SU-DHL-6 (cell line): ENCODE measurements around the gene STEAP3.

ENCODE experiments used
- H2AFZ ChIP-seq: fragments of 200-600 bp; sonication (generic); 2 replicates; pipeline ENCODE4 v1.6.1; 2014; ENCODE audit warnings: low read depth, mild to moderate bottlenecking, moderate library complexity, mixed read lengths, antibody characterized with exemption, low read length; ENCODE audit not compliant: severe bottlenecking
- H3F3A ChIP-seq: fragments of 200-600 bp; shearing (Covaris generic); 2 replicates; pipeline ENCODE4 v1.6.0; 2016; ENCODE audit warnings: antibody characterized with exemption, mild to moderate bottlenecking; ENCODE audit not compliant: insufficient read depth
- H3K27ac ChIP-seq: fragments of 200-600 bp; sonication (generic); 2 replicates; pipeline ENCODE4 v1.5.1; 2016; ENCODE audit warnings: low read depth, mild to moderate bottlenecking, low read length, moderate library complexity, mixed read lengths
- H3K27me3 ChIP-seq: fragments of 200-600 bp; sonication (generic), shearing (Covaris generic); 2 replicates; pipeline ENCODE4 v1.6.0; 2014; ENCODE audit warnings: mild to moderate bottlenecking, low read length
- H3K36me3 ChIP-seq: fragments of 200-600 bp; sonication (generic); 2 replicates; pipeline ENCODE4 v1.6.1; 2014; ENCODE audit warnings: mild to moderate bottlenecking, low read length, mixed read lengths
- H3K4me2 ChIP-seq: fragments of 300-600, 200-600 bp; shearing (Covaris generic), sonication (generic); 2 replicates; pipeline ENCODE4 v1.6.0; 2014; ENCODE audit warnings: low read length, low read depth, mild to moderate bottlenecking; ENCODE audit not compliant: poor library complexity, severe bottlenecking
- H3K4me3 ChIP-seq: fragments of 200-600 bp; sonication (generic); 2 replicates; pipeline ENCODE4 v1.5.1; 2014; ENCODE audit warnings: antibody characterized with exemption, low read length, mild to moderate bottlenecking, mixed read lengths; ENCODE audit not compliant: insufficient read depth, poor library complexity, severe bottlenecking
- H3K79me2 ChIP-seq: fragments of 200-600 bp; sonication (generic); 2 replicates; pipeline ENCODE4 v1.6.1; 2014; ENCODE audit warnings: mild to moderate bottlenecking, low read length, moderate library complexity; ENCODE audit not compliant: insufficient read depth
- H3K9ac ChIP-seq: fragments of 200-600 bp; sonication (generic); 2 replicates; pipeline ENCODE4 v1.7.0; 2014; ENCODE audit warnings: mild to moderate bottlenecking, low read length
- H3K9me2 ChIP-seq: fragments of 200-600 bp; sonication (generic); replicated peaks from 2 replicates; pipeline ENCODE4 v1.6.1; 2014; ENCODE audit warnings: low read length; ENCODE audit not compliant: insufficient read depth
- H3K9me3 ChIP-seq: fragments of 200-600 bp; sonication (generic); 2 replicates; pipeline ENCODE4 v1.6.1; 2014; ENCODE audit warnings: low read length, mixed read lengths; ENCODE audit not compliant: insufficient read depth
- H4K20me1 ChIP-seq: fragments of 200-600 bp; sonication (generic); 2 replicates; pipeline ENCODE4 v1.6.1; 2014; ENCODE audit warnings: low read depth, mild to moderate bottlenecking, antibody characterized with exemption, low read length, moderate library complexity, mixed read lengths
- EZH2phosphoT487 ChIP-seq: fragments of 200-600 bp; sonication (generic), shearing (Covaris generic); conservative IDR thresholded peaks from 2 replicates; pipeline ENCODE4 v1.6.1; 2018; ENCODE audit warnings: mild to moderate bottlenecking, antibody characterized with exemption, low read length, moderate library complexity, mixed read lengths
- TF ChIP-seq, protein P1 (sequence below): fragments of 200-600 bp; sonication (generic); IDR thresholded peaks from one replicate; pipeline ENCODE4 v1.5.1; 2017; ENCODE audit warnings: antibody characterized with exemption, mild to moderate bottlenecking, low read length, moderate library complexity; ENCODE audit not compliant: insufficient read depth, poor library complexity, severe bottlenecking

The STEAP3 gene

DNA sequence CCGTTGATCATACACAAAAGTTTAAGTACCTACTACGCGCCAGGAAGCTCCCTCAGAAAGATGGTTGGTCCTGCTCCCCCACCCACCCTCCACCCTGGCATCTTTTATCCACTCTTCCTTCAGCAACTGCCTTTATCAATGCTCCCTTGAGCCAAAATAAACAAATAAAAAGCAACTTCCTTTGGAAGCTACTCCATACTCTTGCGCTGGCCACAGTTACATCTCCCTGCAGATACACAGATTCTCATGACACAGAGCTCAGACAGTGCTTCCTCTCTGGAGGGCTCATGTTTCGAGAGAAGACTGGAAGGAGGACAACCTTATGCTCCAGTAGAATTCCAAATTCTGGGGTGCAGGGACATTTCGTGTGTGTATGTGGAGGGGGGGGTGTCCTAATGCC lies 3.8 kb upstream of the STEAP3 start:
- H4K20me1 ChIP-seq: no peaks in the 10 kb centered on the region
- no peak overlapping the region for H3K27ac ChIP-seq
- no peak overlapping the region for H2AFZ ChIP-seq
- H3K9me2 ChIP-seq: no peaks in the 10 kb centered on the region
- no peaks in the 10 kb centered on the region for H3F3A ChIP-seq
- no peaks in the 10 kb centered on the region for H3K36me3 ChIP-seq
- no peak overlapping the region for H3K9ac ChIP-seq
- H3K79me2 ChIP-seq: no peaks in the 10 kb centered on the region
- H3K9me3 ChIP-seq: no peaks in the 10 kb centered on the region
- no peak overlapping the region for H3K4me2 ChIP-seq
- H3K4me3 ChIP-seq: no peak overlapping the region
- TF ChIP-seq EZH2phosphoT487: no peak
- TF ChIP-seq, protein P1, sequence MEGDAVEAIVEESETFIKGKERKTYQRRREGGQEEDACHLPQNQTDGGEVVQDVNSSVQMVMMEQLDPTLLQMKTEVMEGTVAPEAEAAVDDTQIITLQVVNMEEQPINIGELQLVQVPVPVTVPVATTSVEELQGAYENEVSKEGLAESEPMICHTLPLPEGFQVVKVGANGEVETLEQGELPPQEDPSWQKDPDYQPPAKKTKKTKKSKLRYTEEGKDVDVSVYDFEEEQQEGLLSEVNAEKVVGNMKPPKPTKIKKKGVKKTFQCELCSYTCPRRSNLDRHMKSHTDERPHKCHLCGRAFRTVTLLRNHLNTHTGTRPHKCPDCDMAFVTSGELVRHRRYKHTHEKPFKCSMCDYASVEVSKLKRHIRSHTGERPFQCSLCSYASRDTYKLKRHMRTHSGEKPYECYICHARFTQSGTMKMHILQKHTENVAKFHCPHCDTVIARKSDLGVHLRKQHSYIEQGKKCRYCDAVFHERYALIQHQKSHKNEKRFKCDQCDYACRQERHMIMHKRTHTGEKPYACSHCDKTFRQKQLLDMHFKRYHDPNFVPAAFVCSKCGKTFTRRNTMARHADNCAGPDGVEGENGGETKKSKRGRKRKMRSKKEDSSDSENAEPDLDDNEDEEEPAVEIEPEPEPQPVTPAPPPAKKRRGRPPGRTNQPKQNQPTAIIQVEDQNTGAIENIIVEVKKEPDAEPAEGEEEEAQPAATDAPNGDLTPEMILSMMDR: no peak
- H3K27me3 ChIP-seq: no peaks in the 10 kb centered on the region

DNA sequence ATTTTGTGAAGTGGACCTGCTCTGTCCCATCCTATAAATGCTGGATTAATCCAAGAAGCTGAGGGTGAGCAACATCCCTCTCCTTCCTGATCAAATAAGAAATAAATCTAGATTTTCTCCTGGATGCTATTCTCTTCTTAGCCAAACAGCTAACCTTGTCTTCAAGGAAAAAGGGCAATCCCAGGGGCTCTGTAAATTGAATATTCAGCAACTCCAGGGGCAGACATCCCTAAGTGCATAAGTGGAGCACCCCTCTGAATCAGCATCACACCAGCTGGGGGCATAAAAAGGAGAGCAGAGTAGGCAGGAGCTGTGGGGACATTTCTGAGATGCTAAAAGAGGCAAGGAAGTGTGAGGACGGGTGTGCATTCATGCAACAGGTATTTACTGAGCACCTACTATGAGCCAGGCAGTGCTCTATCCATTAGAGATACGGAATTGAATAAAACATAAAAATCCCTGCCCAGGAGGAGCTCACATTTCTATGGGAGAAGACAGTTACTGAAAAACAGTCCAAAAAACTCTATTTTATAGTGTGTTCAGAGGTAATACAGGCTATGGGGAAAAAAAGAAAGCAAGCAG lies 2.8 kb upstream of the STEAP3 start:
- TF ChIP-seq EZH2phosphoT487: no peak
- TF ChIP-seq, protein P1: no peak
- Histone ChIP-seq H3K79me2 (no peaks in the 10 kb centered on the region), H3K36me3 (no peaks in the 10 kb centered on the region)

DNA sequence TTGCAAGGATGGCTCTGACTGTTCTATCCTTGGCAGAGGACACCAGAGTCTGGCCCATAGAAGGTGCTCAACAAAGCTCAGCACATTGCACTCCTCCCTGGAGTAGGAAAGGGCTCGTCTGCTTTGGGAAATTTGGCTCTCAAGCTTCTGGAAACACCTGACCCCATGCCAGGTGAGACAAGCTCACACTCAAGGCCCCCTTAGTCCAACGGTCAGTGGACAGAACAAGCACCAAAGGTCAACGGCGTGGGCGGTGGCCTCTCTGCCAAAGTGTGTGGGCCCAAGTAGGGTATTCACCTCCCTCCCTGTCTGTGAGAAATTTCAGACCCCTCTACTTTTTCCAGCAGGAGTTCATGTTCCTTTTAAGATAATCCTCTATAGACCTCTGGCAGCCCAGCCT lies 2.0 kb upstream of the STEAP3 start:
- Histone ChIP-seq H2AFZ (no peak overlapping the region), H3F3A (no peaks in the 10 kb centered on the region), H3K9me3 (no peaks in the 10 kb centered on the region), H3K4me3 (no peak overlapping the region), H4K20me1 (no peaks in the 10 kb centered on the region), H3K27ac (no peak overlapping the region), H3K4me2 (no peak overlapping the region), H3K9me2 (no peaks in the 10 kb centered on the region), H3K9ac (no peak overlapping the region), H3K27me3 (no peaks in the 10 kb centered on the region), H3K79me2 (no peaks in the 10 kb centered on the region), H3K36me3 (no peaks in the 10 kb centered on the region)
- TF ChIP-seq, protein P1: no peak
- TF ChIP-seq EZH2phosphoT487: no peak

More for the DNA sequence above, 2.8 kb upstream of the STEAP3 start:
- Histone ChIP-seq H3F3A (no peaks in the 10 kb centered on the region), H3K27me3 (no peaks in the 10 kb centered on the region), H3K4me2 (no peak overlapping the region), H3K9ac (no peak overlapping the region), H4K20me1 (no peaks in the 10 kb centered on the region), H2AFZ (no peak overlapping the region), H3K27ac (no peak overlapping the region), H3K4me3 (no peak overlapping the region), H3K9me3 (no peaks in the 10 kb centered on the region), H3K9me2 (no peaks in the 10 kb centered on the region)
